Chondrocyte (in vitro differentiated cells): ENCODE results near the gene AGBL4. TPM values are rescaled to one million over a fixed set of nuclear protein-coding genes. Genes with fewer than 3 reads are reported as not detected.

ENCODE experiments used
- DNase-seq: peaks from one replicate; pipeline ENCODE4 v3.0.0; 2021; ENCODE audit warnings: mixed read lengths, low spot score
- H3K27ac Mint-ChIP-seq: one replicate; pipeline ENCODE4 v1.8.0; 2021; ENCODE audit warnings: mild to moderate bottlenecking, moderate library complexity, mixed read lengths; ENCODE audit not compliant: unreplicated experiment
- H3K27me3 Mint-ChIP-seq: 2 replicates; pipeline ENCODE4 v1.8.0; 2021; ENCODE audit warnings: low read depth, mixed read lengths
- H3K36me3 Mint-ChIP-seq: 2 replicates; pipeline ENCODE4 v1.8.0; 2021; ENCODE audit warnings: low read depth, mixed read lengths
- H3K4me1 Mint-ChIP-seq: 2 replicates; pipeline ENCODE4 v1.8.0; 2021; ENCODE audit warnings: low read depth, mild to moderate bottlenecking, mixed read lengths
- H3K4me3 Mint-ChIP-seq: one replicate; pipeline ENCODE4 v1.8.0; 2021; ENCODE audit warnings: mild to moderate bottlenecking, moderate library complexity, mixed read lengths; ENCODE audit not compliant: unreplicated experiment
- H3K9me3 Mint-ChIP-seq: 2 replicates; pipeline ENCODE4 v1.8.0; 2021; ENCODE audit warnings: low read depth, mixed read lengths
- CTCF ChIP-seq: fragments of 200-600 bp; sonication (generic); IDR thresholded peaks from 2 replicates; pipeline ENCODE4 v1.5.0; 2021; ENCODE audit warnings: antibody characterized with exemption, mild to moderate bottlenecking, moderate library complexity
- total RNA-seq: library from RNA; stranded (reverse); gene quantifications from 3 replicates; pipeline ENCODE4 v1.2.1, GENCODE V29; 2021

The AGBL4 gene
- total RNA-seq, 1 donor from 2014 or later, result not detected

- Mint-ChIP-seq H3K36me3 (peaks cover 2% of the 10 kb centered on the region), H3K9me3 (peaks cover 57% of the 10 kb centered on the region), H3K27me3 (no peaks in the 10 kb centered on the region), H3K4me3 (no peak overlapping the region), H3K4me1 (no peaks in the 10 kb centered on the region), H3K27ac (no peak overlapping the region)
- TF ChIP-seq CTCF, result no peak
- DNase-seq, result no peak
Observed at GRCh38 chr1:49597436-49597835, 426.3 kb downstream of the AGBL4 start.

- H3K27ac Mint-ChIP-seq, result no peak overlapping the region
- no peaks in the 10 kb centered on the region for H3K36me3 Mint-ChIP-seq
Observed at GRCh38 chr1:49576327-49576901, 447.3 kb downstream of the AGBL4 start.

GRCh38 chr1:49556676-49557234 is 467.0 kb downstream of the AGBL4 start:
- Mint-ChIP-seq H3K27ac (no peak overlapping the region), H3K4me1 (no peaks in the 10 kb centered on the region), H3K36me3 (no peaks in the 10 kb centered on the region), H3K9me3 (peaks cover 44% of the 10 kb centered on the region), H3K4me3 (no peak overlapping the region), H3K27me3 (no peaks in the 10 kb centered on the region)
- TF ChIP-seq CTCF, result no peak
- DNase-seq, result no peak

More at GRCh38 chr1:49576327-49576901, 447.3 kb downstream of the AGBL4 start:
- H3K4me1 Mint-ChIP-seq, result no peaks in the 10 kb centered on the region
- DNase-seq, result no peak
- no peak for TF ChIP-seq CTCF
- no peaks in the 10 kb centered on the region for H3K27me3 Mint-ChIP-seq
- H3K9me3 Mint-ChIP-seq, result peaks cover 66% of the 10 kb centered on the region
- H3K4me3 Mint-ChIP-seq, result no peak overlapping the region

- no peak overlapping the region for H3K4me3 Mint-ChIP-seq
- peaks cover 63% of the 10 kb centered on the region for H3K9me3 Mint-ChIP-seq
- TF ChIP-seq CTCF, result no peak
- H3K27me3 Mint-ChIP-seq, result no peaks in the 10 kb centered on the region
- H3K27ac Mint-ChIP-seq, result no peak overlapping the region
- no peaks in the 10 kb centered on the region for H3K36me3 Mint-ChIP-seq
- no peak for DNase-seq
- H3K4me1 Mint-ChIP-seq, result no peaks in the 10 kb centered on the region
Observed at GRCh38 chr1:49552101-49552500, 471.7 kb downstream of the AGBL4 start.

GRCh38 chr1:49544615-49545014 is 479.1 kb downstream of the AGBL4 start:
- no peaks in the 10 kb centered on the region for H3K4me1 Mint-ChIP-seq
- DNase-seq, result no peak
- H3K4me3 Mint-ChIP-seq, result no peak overlapping the region
- no peaks in the 10 kb centered on the region for H3K36me3 Mint-ChIP-seq
- H3K9me3 Mint-ChIP-seq, result peaks cover 50% of the 10 kb centered on the region
- no peak overlapping the region for H3K27ac Mint-ChIP-seq
- H3K27me3 Mint-ChIP-seq, result no peaks in the 10 kb centered on the region
- TF ChIP-seq CTCF, result no peak
